ENCODE data around the gene ARHGAP12.
"Not testable (repeated sequence)": the region's sequence is repeated elsewhere in the genome, so short reads cannot be mapped to it uniquely, and the experiment has no call there.

Gene ARHGAP12

DNA sequence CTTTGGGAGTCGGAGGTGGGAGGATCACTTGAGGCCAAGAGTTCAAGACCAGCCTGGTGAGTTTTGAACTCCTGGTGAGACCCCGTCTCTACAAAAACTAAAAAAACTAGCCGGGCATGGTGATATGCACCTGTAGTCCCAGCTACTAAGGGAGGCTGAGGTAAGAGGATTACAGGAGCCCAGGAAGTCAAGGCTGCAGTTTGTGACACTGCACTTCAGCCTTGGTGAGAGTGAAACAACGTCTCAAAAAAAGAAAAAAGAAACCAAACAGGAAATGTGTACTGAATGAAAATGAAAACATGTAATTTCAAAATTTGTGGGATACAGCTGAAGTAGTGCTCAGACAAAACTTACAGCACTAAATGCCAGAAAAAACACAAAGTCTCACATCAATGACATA lies 7.6 kb downstream of the ARHGAP12 start:
- no peak for DNase-seq

DNA sequence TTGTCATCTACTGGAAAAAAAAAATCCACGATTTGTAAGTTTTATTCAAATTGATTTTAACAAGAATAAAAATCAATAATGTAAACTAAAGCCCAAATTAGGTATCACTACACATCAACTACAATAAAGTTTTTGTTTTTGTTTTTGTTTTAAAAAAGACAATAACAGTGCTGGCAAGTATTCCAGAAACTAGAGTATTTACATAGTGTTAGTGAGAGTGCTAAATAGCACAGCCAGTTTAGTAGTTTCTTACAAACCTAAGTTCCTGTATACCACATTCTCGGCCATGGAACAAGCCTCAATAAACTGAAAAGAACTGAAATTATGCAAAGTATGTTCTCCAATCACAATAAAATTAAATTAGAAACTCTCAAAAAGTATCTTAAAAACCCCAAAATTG lies 8.1 kb downstream of the ARHGAP12 start:
- DNase-seq: no peak

- no peak for DNase-seq
Observed at GRCh38 chr10:31918671-31919409, 9.8 kb downstream of the ARHGAP12 start.

GRCh38 chr10:31914370-31914769 lies 14.3 kb downstream of the ARHGAP12 start:
- DNase-seq: no peak

- no peak for DNase-seq
Observed at GRCh38 chr10:31912898-31913850, 15.5 kb downstream of the ARHGAP12 start.

DNA sequence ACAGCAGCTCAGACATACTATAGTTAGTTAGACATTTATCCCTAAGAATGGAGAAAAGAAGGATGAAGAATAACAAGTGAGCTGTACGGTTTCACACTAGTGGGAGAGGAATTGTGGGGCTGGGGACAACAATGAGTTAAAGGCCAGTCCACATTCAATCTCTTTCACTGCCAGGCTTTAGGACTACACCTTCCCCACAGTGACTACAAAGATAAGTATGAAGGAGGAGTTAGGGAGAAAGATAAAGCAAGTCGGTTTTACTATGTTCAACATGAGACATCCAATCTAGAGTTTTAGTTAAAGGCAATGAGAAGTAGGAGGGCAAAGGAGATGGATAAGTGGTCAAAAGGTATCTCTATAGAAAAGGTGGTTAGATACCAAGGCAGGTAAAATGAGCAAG lies 16.3 kb downstream of the ARHGAP12 start:
- DNase-seq: no peak

GRCh38 chr10:31910016-31910415 lies 18.6 kb downstream of the ARHGAP12 start:
- no peak for DNase-seq

GRCh38 chr10:31908157-31908556 lies 20.5 kb downstream of the ARHGAP12 start:
- no peak for DNase-seq

GRCh38 chr10:31906039-31906438 lies 22.6 kb downstream of the ARHGAP12 start:
- DNase-seq: no peak

GRCh38 chr10:31905586-31905985 lies 23.0 kb downstream of the ARHGAP12 start:
- no peak for DNase-seq

DNA sequence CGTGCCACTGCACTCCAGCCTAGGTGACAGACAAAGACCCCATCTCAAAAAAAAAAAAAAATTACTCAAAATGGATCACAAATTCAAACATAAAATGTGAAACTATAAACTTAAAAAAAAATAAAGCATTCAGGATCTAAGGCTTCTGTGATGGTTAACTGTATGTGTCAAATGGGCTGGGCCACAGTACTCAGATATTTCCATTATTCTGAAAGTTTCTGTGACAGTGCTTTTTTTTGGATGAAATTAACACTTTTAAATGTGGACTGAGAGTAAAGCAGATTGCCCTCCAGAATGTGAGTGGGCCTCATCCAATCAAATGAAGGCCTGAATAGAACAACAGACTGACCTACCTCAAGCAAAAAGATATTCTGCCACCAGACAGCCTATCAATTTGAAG lies 26.0 kb downstream of the ARHGAP12 start:
- DNase-seq: no peak

DNA sequence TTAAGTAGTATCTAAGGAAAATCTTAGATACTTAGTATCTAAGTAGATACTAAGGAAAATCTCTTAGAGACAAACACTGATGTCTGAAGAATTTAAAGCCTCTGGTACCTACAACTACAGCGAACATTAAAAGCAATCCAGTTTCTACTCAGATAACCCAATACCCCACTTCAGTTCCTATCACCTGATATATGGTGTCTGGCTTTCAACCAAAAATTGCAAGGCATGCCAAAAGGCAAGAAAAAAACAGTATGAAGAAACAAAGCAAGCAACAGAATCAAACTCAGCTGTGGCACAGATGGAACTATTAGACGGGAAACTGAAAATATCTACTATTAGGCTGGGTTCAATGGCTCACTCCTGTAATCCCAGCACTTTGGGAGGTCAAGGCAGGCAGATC lies 31.1 kb downstream of the ARHGAP12 start:
- no peak for DNase-seq

GRCh38 chr10:31896968-31897384 lies 31.7 kb downstream of the ARHGAP12 start:
- peak in 1 of 2 experiments; percentile 25 for DNase-seq

GRCh38 chr10:31895722-31896121 lies 32.9 kb downstream of the ARHGAP12 start:
- not testable (repeated sequence) for DNase-seq

GRCh38 chr10:31888442-31888841 lies 40.2 kb downstream of the ARHGAP12 start:
- DNase-seq: no peak

DNA sequence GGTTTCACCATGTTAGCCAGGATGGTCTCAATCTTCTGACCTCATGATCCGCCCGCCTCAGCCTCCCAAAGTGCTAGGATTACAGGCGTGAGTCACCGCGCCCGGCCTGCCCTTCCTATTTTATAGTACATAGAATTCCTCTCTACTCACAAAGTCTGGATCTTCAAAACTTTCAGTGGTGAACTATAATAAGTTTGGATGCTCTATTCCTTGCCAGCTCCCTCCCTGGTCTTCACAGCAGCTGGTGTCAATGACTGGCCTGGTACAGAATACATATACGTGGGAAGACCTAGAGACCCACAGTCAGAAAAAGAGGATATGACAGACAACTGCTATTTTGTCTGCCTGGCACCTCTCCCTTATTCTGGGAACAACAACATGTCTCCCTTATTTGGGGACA lies 40.8 kb downstream of the ARHGAP12 start:
- DNase-seq: no peak

- no peak for DNase-seq
Observed at GRCh38 chr10:31886885-31887284, 41.7 kb downstream of the ARHGAP12 start.

GRCh38 chr10:31885971-31886370 lies 42.7 kb downstream of the ARHGAP12 start:
- no peak for DNase-seq

- no peak for DNase-seq
Observed at GRCh38 chr10:31884386-31884785, 44.2 kb downstream of the ARHGAP12 start.

DNA sequence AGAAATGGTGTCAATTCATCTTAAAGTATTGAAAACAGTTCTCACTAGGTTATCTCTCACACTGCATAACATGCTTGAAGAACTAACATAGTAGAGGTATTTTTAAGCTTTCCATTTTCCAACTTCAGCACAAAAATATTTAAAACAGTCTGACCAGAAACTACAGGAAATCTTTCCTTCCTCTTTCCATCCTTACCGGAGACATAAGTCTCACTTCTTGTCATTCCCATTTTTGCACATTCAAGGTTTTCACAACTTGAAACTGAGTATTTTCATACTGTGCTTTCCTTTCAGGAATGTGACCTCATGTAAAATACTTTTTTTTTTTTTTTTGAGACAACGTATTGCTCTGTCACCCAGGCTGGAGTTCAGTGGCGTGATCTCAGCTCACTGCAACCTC lies 45.2 kb downstream of the ARHGAP12 start:
- DNase-seq: no peak

DNA sequence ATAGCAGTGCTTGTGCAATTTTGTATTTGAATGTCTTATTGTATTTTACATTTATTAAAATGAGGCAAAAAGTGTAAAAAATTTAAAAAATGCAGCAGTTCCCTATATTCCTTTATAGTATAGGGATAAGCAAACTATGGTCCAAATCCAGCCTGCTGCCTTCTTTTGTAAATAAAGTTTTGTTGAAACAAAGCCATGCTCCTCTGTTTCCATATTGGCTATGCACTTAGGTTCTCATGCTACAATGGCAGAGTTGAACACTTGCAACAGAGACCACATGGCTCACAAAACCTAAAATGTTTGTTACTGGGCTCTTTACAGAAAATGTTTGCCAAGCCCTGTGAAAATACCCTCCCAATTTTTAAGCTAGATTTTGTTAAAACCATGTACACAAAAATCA lies 50.1 kb downstream of the ARHGAP12 start:
- DNase-seq: no peak

DNA sequence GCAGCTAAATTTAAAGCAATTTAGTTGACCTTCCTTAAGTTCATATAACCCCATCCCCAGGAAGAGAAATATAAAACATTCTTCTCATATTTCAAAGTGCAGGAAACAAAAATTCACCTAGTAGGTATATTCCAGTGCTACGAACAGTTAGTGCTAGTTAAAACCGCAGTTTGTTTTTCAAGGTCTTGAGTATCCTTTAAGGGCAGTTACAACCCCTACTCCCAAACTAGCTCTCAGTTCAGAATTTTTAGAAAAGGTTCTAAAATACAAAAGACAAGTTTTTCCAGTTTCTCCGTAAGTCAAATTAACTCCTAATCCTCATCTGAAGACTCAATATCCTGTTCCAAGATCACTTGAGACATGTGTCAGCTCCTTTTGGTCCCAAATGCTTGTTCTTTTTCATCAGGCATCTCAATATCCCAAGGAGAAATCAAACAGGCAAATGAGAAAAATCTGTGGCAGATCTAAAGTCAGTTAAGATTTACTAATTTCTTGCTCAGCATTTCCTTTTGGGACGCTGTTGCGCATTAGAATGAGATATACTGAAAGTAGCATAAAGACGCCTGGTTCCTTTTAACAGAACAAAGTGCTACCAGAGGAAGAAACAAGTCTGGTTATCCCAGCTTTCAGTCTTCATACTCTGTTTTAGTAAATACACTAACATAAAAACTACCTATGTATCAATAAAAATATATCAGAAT lies 51.8 kb downstream of the ARHGAP12 start:
- no peak for DNase-seq

DNA sequence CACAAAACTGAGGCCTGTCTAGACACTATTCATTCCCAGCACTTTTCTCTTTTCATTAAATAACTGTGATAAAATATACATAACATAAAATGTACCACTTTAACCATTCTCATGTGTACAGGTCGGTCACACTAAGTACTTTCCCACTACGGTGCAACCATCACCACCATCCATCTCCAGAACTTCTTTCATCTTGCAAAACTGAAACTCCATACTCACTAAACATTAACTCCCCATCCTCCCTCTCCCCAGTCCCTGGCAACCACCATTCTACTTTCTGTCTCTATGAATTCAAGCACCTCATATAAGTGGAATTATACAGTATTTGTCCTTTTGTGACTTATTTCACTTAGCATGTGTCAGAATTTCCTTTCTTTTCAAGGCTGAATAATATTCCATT lies 53.0 kb downstream of the ARHGAP12 start:
- DNase-seq: no peak

All from SW 1271 (cell line).